H1 (cell line): ENCODE data around the gene WNT3A. TPM values are rescaled to one million over a fixed set of nuclear protein-coding genes. Genes with fewer than 3 reads are reported as not detected.

Experiments used
- CTCF ChIA-PET: fragments of 300-600 bp; sonication (Branson Sonifier 250); formaldehyde crosslinking; loops from one replicate; lab custom pipeline; 2021; ENCODE audit not compliant: partially characterized antibody; lab: Charles Lee
- POLR2A ChIA-PET: fragments of 300-600 bp; sonication (Branson Sonifier 250); formaldehyde crosslinking; loops from one replicate; lab custom pipeline; 2021; ENCODE audit warnings: inconsistent platforms; ENCODE audit not compliant: partially characterized antibody; lab: Charles Lee
- DNase-seq, 2 experiments: peaks; one replicate each; pipeline versions ENCODE4 v3.0.0 to v3.0.0-alpha.2; 2010 to 2022; ENCODE audit warnings: low spot score in 2 of 2, low read depth in 1 of 2, mixed read lengths in 1 of 2
- FAIRE-seq: peaks from 2 replicates; lab custom pipeline; 2011; peaks lifted over from hg19 to GRCh38; lab: Jason Lieb, UNC
- H2AFZ ChIP-seq: 2 replicates; pipeline ENCODE4 v1.8.1; 2012; ENCODE audit warnings: low read length, inconsistent platforms
- H2AK5ac ChIP-seq: 2 replicates; pipeline ENCODE4 v1.6.1; 2013; ENCODE audit warnings: low read depth, low read length
- H2BK120ac ChIP-seq: replicated peaks from 2 replicates; pipeline ENCODE3; 2013; ENCODE audit warnings: low read depth, low read length, inconsistent platforms
- H2BK12ac ChIP-seq: 2 replicates; pipeline ENCODE4 v1.6.1; 2013; ENCODE audit warnings: low read depth, low read length
- H2BK15ac ChIP-seq: 2 replicates; pipeline ENCODE4 v1.6.1; 2013; ENCODE audit warnings: low read length
- H2BK20ac ChIP-seq: 2 replicates; pipeline ENCODE4 v1.6.1; 2013; ENCODE audit warnings: low read length
- H2BK5ac ChIP-seq: 2 replicates; pipeline ENCODE4 v1.6.1; 2013; ENCODE audit warnings: low read depth, low read length
- H3K14ac ChIP-seq: 2 replicates; pipeline ENCODE4 v1.6.1; 2013; ENCODE audit warnings: inconsistent platforms; ENCODE audit not compliant: insufficient read length
- H3K18ac ChIP-seq: 2 replicates; pipeline ENCODE4 v1.6.1; 2013; ENCODE audit warnings: low read length; ENCODE audit errors: extremely low read depth
- H3K23ac ChIP-seq: 2 replicates; pipeline ENCODE4 v1.6.1; 2013; ENCODE audit warnings: inconsistent platforms; ENCODE audit not compliant: insufficient read length
- H3K23me2 ChIP-seq: 2 replicates; pipeline ENCODE4 v1.6.1; 2013; ENCODE audit warnings: low read depth, low read length
- H3K27ac ChIP-seq: 2 replicates; pipeline ENCODE4 v1.6.1; 2011; ENCODE audit warnings: low read depth, low read length, inconsistent platforms
- H3K27me3 ChIP-seq, 4 experiments: replicated peaks in 1 of 4; 1 replicate in 1 of 4; 2 replicates in 3 of 4; pipeline versions ENCODE4 v1.6.1 to v1.8.1; 2011 to 2013; ENCODE audit warnings: low read length in 3 of 4, mild to moderate bottlenecking in 3 of 4, inconsistent platforms in 2 of 4, mixed read lengths in 2 of 4, moderate library complexity in 1 of 4; ENCODE audit not compliant: control insufficient read depth in 3 of 4, insufficient read depth in 3 of 4; ENCODE audit errors: extremely low read depth in 1 of 4
- H3K36me3 ChIP-seq, 4 experiments: 2 replicates each; pipeline versions ENCODE4 v1.6.1 to v1.8.1; 2011 to 2013; ENCODE audit warnings: mild to moderate bottlenecking in 4 of 4, low read length in 3 of 4, moderate library complexity in 2 of 4, control low read depth in 1 of 4, inconsistent platforms in 1 of 4; ENCODE audit not compliant: insufficient read depth in 4 of 4, control insufficient read depth in 2 of 4
- H3K4ac ChIP-seq: replicated peaks from 2 replicates; pipeline ENCODE3; 2013; ENCODE audit warnings: low read length, low read depth, mixed read lengths, inconsistent platforms; ENCODE audit not compliant: insufficient read length
- H3K4me1 ChIP-seq, 4 experiments: replicated peaks in 1 of 4; 1 replicate in 1 of 4; 2 replicates in 3 of 4; pipeline versions ENCODE4 v1.6.1 to v1.8.1; 2011 to 2013; ENCODE audit warnings: low read length in 3 of 4, inconsistent platforms in 2 of 4, mixed read lengths in 1 of 4; ENCODE audit not compliant: insufficient read depth in 4 of 4, control insufficient read depth in 3 of 4
- H3K4me2 ChIP-seq, 2 experiments: 2 replicates each; pipeline versions ENCODE4 v1.6.1 to v1.8.1; 2011 to 2013; ENCODE audit warnings: low read depth in 2 of 2, low read length in 2 of 2, control low read depth in 1 of 2, inconsistent platforms in 1 of 2, mild to moderate bottlenecking in 1 of 2; ENCODE audit not compliant: insufficient read depth in 1 of 2
- H3K4me3 ChIP-seq, 4 experiments: fragments of 200-600, 300-600 bp in 1 of 4; sonication (generic), shearing (Covaris generic), sonication (Bioruptor Twin) in 1 of 4; 2 replicates each; pipeline versions ENCODE4 v1.5.1 to v1.8.1; 2011 to 2016; ENCODE audit warnings: low read length in 4 of 4, low read depth in 3 of 4, control low read depth in 2 of 4, inconsistent platforms in 2 of 4, mild to moderate bottlenecking in 2 of 4, mixed read lengths in 1 of 4, moderate library complexity in 1 of 4; ENCODE audit not compliant: insufficient read depth in 2 of 4; ENCODE audit errors: extremely low read depth in 1 of 4
- H3K56ac ChIP-seq: replicated peaks from 2 replicates; pipeline ENCODE3; 2013; ENCODE audit warnings: low read depth, mild to moderate bottlenecking, mixed read lengths, low read length, inconsistent platforms; ENCODE audit not compliant: insufficient read length
- H3K79me1 ChIP-seq: 2 replicates; pipeline ENCODE4 v1.6.1; 2013; ENCODE audit warnings: low read depth, low read length, control low read depth
- H3K79me2 ChIP-seq, 2 experiments: 2 replicates each; pipeline versions ENCODE4 v1.6.1 to v1.8.1; 2012 to 2013; ENCODE audit warnings: low read length in 2 of 2, mild to moderate bottlenecking in 2 of 2, inconsistent platforms in 1 of 2; ENCODE audit not compliant: insufficient read depth in 2 of 2, control insufficient read depth in 1 of 2
- H3K9ac ChIP-seq, 4 experiments: replicated peaks in 1 of 4; 1 replicate in 1 of 4; 2 replicates in 3 of 4; pipeline versions ENCODE4 v1.6.1 to v1.8.1; 2011 to 2013; ENCODE audit warnings: low read depth in 3 of 4, low read length in 3 of 4, control low read depth in 2 of 4, mild to moderate bottlenecking in 2 of 4, moderate library complexity in 2 of 4, inconsistent platforms in 1 of 4; ENCODE audit errors: extremely low read depth in 1 of 4
- H3K9me3 ChIP-seq, 2 experiments: 2 replicates each; pipeline versions ENCODE4 v1.6.1 to v1.8.1; 2012 to 2013; ENCODE audit warnings: mild to moderate bottlenecking in 2 of 2, moderate library complexity in 2 of 2, control low read depth in 1 of 2, inconsistent platforms in 1 of 2, low read depth in 1 of 2, low read length in 1 of 2, mixed read lengths in 1 of 2; ENCODE audit not compliant: insufficient read depth in 2 of 2
- H4K20me1 ChIP-seq, 2 experiments: replicated peaks in 1 of 2; 2 replicates each; pipeline versions ENCODE3 to v1.8.1; 2011 to 2013; ENCODE audit warnings: inconsistent platforms in 2 of 2, low read length in 2 of 2, mild to moderate bottlenecking in 1 of 2; ENCODE audit not compliant: insufficient read depth in 2 of 2, control insufficient read depth in 1 of 2
- H4K5ac ChIP-seq: 2 replicates; pipeline ENCODE4 v1.6.1; 2013; ENCODE audit warnings: low read length, low read depth, mixed read lengths, inconsistent platforms; ENCODE audit not compliant: insufficient read length
- H4K8ac ChIP-seq: 2 replicates; pipeline ENCODE4 v1.8.0; 2013; ENCODE audit warnings: mild to moderate bottlenecking, moderate library complexity, low read length, inconsistent platforms; ENCODE audit not compliant: insufficient read depth; ENCODE audit errors: extremely low read depth
- H4K91ac ChIP-seq: replicated peaks from 2 replicates; pipeline ENCODE3; 2013; ENCODE audit warnings: low read length, mixed read lengths, inconsistent platforms; ENCODE audit not compliant: insufficient read length
- BRCA1 ChIP-seq: IDR thresholded peaks from 2 replicates; pipeline ENCODE4 v1.6.1; 2012; ENCODE audit warnings: low read depth, low read length, improper control_type of control experiment
- CREB1 ChIP-seq: IDR thresholded peaks from 2 replicates; pipeline ENCODE4 v1.6.1; 2012; ENCODE audit warnings: inconsistent platforms
- CTCF ChIP-seq, 3 experiments: IDR thresholded peaks; 1 replicate in 2 of 3; 2 replicates in 1 of 3; pipeline versions ENCODE4 v1.5.1 to v1.6.1; 2011; ENCODE audit warnings: low read length in 3 of 3, mild to moderate bottlenecking in 3 of 3, inconsistent platforms in 2 of 3, low read depth in 1 of 3, moderate library complexity in 1 of 3; ENCODE audit not compliant: insufficient read depth in 1 of 3; ENCODE audit errors: control extremely low read depth in 1 of 3
- JUND ChIP-seq: IDR thresholded peaks from 2 replicates; pipeline ENCODE4 v1.6.1; 2011; ENCODE audit warnings: mild to moderate bottlenecking, improper control_type of control experiment, low read length
- POU5F1 ChIP-seq: IDR thresholded peaks from 2 replicates; pipeline ENCODE4 v1.6.1; 2011; ENCODE audit warnings: low read depth, mild to moderate bottlenecking, low read length, moderate library complexity
- RFX5 ChIP-seq: IDR thresholded peaks from 2 replicates; pipeline ENCODE4 v1.6.1; 2011; ENCODE audit warnings: low read depth, low read length, improper control_type of control experiment, borderline replicate concordance
- SAP30 ChIP-seq: fragments of 300-600 bp; sonication (generic); IDR thresholded peaks from 2 replicates; pipeline ENCODE4 v1.7.1; 2012; ENCODE audit warnings: low read length, moderate library complexity, mild to moderate bottlenecking, inconsistent platforms; ENCODE audit not compliant: insufficient read depth, insufficient replicate concordance
- TAF7 ChIP-seq: optimal IDR thresholded peaks from 2 replicates; pipeline ENCODE3; 2011; ENCODE audit warnings: low read depth, mild to moderate bottlenecking, inconsistent platforms, low read length, moderate library complexity, borderline replicate concordance
- YY1 ChIP-seq: IDR thresholded peaks from 2 replicates; pipeline ENCODE4 v1.6.1; 2011; ENCODE audit warnings: low read depth, mild to moderate bottlenecking, low read length
- WGBS, 2 experiments: shearing (Covaris generic) in 1 of 2; methylation state at CpG; one replicate each; pipeline versions ENCODE4 v1.1.6 to v1.1.7; 2013 to 2015; ENCODE audit warnings: low lambda C conversion rate in 2 of 2, mixed read lengths in 2 of 2, inconsistent platforms in 1 of 2, low coverage in 1 of 2, missing lambda C conversion rate in 1 of 2; ENCODE audit not compliant: insufficient replicate concordance in 2 of 2, insufficient coverage in 1 of 2, insufficient read length in 1 of 2; ENCODE audit errors: extremely low coverage in 1 of 2, missing lambda C conversion rate in 1 of 2; 5-methylcytosine and 5-hydroxymethylcytosine counted together
- polyA plus RNA-seq, 7 experiments: library from polyadenylated mRNA; depleted of rRNA in 3 of 7; stranded (reverse) in 5 of 7; unstranded in 2 of 7; fragments of >200 nt in 5 of 7; fragments of 200-250 nt in 2 of 7; gene quantifications; 1 replicate in 5 of 7; 2 replicates in 1 of 7; 4 replicates in 1 of 7; pipeline versions ENCODE4 v1.2.1 to v1.2.3, GENCODE V29; 2011 to 2013; ENCODE audit warnings: missing spikeins in 2 of 7, mixed read lengths in 2 of 7
- total RNA-seq: library from RNA; stranded (reverse); fragmentation: NEBNext Ultra II Directional; extraction: Animal tissue kit (Norgen Biotek cat#: 25700); gene quantifications from 2 replicates; pipeline ENCODE4 v1.2.1, GENCODE V29; 2021

WNT3A gene
- total and polyA plus RNA-seq, 2 of the 8 experiments (the other 6 are each of a cell fraction or from before 2014, with no cell fraction given) = 0.08 to 0.19 TPM

GRCh38 chr1:228004856-228005462 is 1.8 kb upstream of the WNT3A start:
- H3K18ac ChIP-seq = no peak overlapping the region; the same call in 1 of the 2 replicates
- H3K4ac ChIP-seq = no peak overlapping the region
- H4K20me1 ChIP-seq = peaks cover 17 to 18% of the 10 kb centered on the region in 2 experiments
- H3K9me3 ChIP-seq = no peaks in the 10 kb centered on the region
- H3K23me2 ChIP-seq = peaks cover 10% of the 10 kb centered on the region; the same call in 1 of the 2 replicates
- ChIA-PET POLR2A (interaction anchor here (1.0 to 1.6 kb wide), 2 partner anchors 34 to 78 kb away, joined by 3 to 4 read pairs; partner anchors contain the start of gene ARF1), CTCF (interaction anchor here (0.8 to 11.6 kb wide), 43 partner anchors 8 to 1357 kb away, joined by 3 to 197 read pairs (median 5); partner anchors contain the start of gene ARF1)
- no peak overlapping the region for H3K27ac ChIP-seq
- H3K9ac ChIP-seq = no peak overlapping the region
- 10% methylated on average over 19 of the region's 19 CpGs; no CpG with 5 or more reads in 1 of the 2 experiments for WGBS, 2 experiments
- no peak overlapping the region for H2BK20ac ChIP-seq
- no peak overlapping the region for H3K56ac ChIP-seq
- no peaks in the 10 kb centered on the region for H3K79me2 ChIP-seq
- FAIRE-seq = no peak
- peak overlapping the region; percentile 79; the same call in 1 of the 2 replicates for H4K8ac ChIP-seq
- no peak overlapping the region for H2BK120ac ChIP-seq
- peaks cover 0 to 43% (median 22%) of the 10 kb centered on the region in 4 experiments; a peak in 6 of 7 replicates for H3K4me1 ChIP-seq
- no peak overlapping the region for H4K5ac ChIP-seq
- H3K4me2 ChIP-seq = peak overlapping the region; percentile 47 to 71
- H2AK5ac ChIP-seq = no peak overlapping the region
- H3K4me3 ChIP-seq = peak overlapping the region in 3 of 4 experiments; percentile 0 to 57 (median 10); a peak in 5 of 8 replicates
- H4K91ac ChIP-seq = no peak overlapping the region
- H3K79me1 ChIP-seq = no peaks in the 10 kb centered on the region
- no peak overlapping the region for H2AFZ ChIP-seq
- H2BK15ac ChIP-seq = no peak overlapping the region
- peaks cover 58 to 96% (median 74%) of the 10 kb centered on the region in 4 experiments for H3K27me3 ChIP-seq
- peak in 2 of 3 experiments; percentile 34 to 45; a peak in 3 of 4 replicates for TF ChIP-seq CTCF (IDR thresholded peaks at IDR 0.05; ENCODE audit: control extremely low read depth in 1 of 3, insufficient read depth in 1 of 3, low read depth in 1 of 3, low read length in 3 of 3)
- TF ChIP-seq TAF7 = no peak
- no peak for TF ChIP-seq JUND
- TF ChIP-seq BRCA1 = no peak
- no peak for TF ChIP-seq POU5F1
- no peak for TF ChIP-seq RFX5
- TF ChIP-seq SAP30 = no peak
- no peak for TF ChIP-seq CREB1
- no peak for TF ChIP-seq YY1
- no peak overlapping the region for H3K23ac ChIP-seq
- peak in 1 of 2 experiments; percentile 65 for DNase-seq
- H3K14ac ChIP-seq = no peak overlapping the region
- no peak overlapping the region for H2BK5ac ChIP-seq
- H2BK12ac ChIP-seq = peak overlapping the region; percentile 7; the same call in 1 of the 2 replicates
- H3K36me3 ChIP-seq = peaks cover 0 to 6% (median 0%) of the 10 kb centered on the region in 4 experiments; a peak in 1 of 8 replicates
